Endothelial cell (in vitro differentiated cells): Measurements from ENCODE around the gene DPYD. TPM values are rescaled to one million over a fixed set of nuclear protein-coding genes. Genes with fewer than 3 reads are reported as not detected.

Experiments
- DNase-seq: peaks from one replicate; pipeline ENCODE4 v3.0.0; 2021; ENCODE audit warnings: low spot score
- H3K27ac Mint-ChIP-seq: one replicate; pipeline ENCODE4 v1.8.0; 2021; ENCODE audit warnings: mixed read lengths, inconsistent platforms; ENCODE audit not compliant: unreplicated experiment
- H3K27me3 Mint-ChIP-seq: one replicate; pipeline ENCODE4 v1.8.0; 2021; ENCODE audit warnings: mild to moderate bottlenecking, moderate library complexity, mixed read lengths, inconsistent platforms; ENCODE audit not compliant: unreplicated experiment
- H3K36me3 Mint-ChIP-seq: one replicate; pipeline ENCODE4 v1.8.0; 2021; ENCODE audit warnings: mild to moderate bottlenecking, low read depth, mixed read lengths, inconsistent platforms; ENCODE audit not compliant: unreplicated experiment
- H3K4me1 Mint-ChIP-seq: one replicate; pipeline ENCODE4 v1.8.0; 2021; ENCODE audit warnings: mild to moderate bottlenecking, mixed read lengths, inconsistent platforms; ENCODE audit not compliant: unreplicated experiment
- H3K4me3 Mint-ChIP-seq: one replicate; pipeline ENCODE4 v1.8.0; 2021; ENCODE audit warnings: mild to moderate bottlenecking, mixed read lengths, inconsistent platforms; ENCODE audit not compliant: unreplicated experiment
- H3K9me3 Mint-ChIP-seq: one replicate; pipeline ENCODE4 v1.8.0; 2021; ENCODE audit warnings: mixed read lengths, inconsistent platforms; ENCODE audit not compliant: unreplicated experiment
- total RNA-seq: library from RNA; stranded (reverse); fragmentation: NEBNext Ultra II Directional; extraction: Animal tissue kit (Norgen Biotek cat#: 25700); gene quantifications from one replicate; pipeline ENCODE4 v1.2.1, GENCODE V29; 2021; ENCODE audit not compliant: unreplicated experiment
- TF ChIP-seq, protein P1 (sequence below): fragments of 200-600 bp; sonication (generic); IDR thresholded peaks from one replicate; pipeline ENCODE4 v1.5.0; 2021; ENCODE audit warnings: antibody characterized with exemption; ENCODE audit not compliant: unreplicated experiment

The DPYD gene
- total RNA-seq, 1 donor from 2014 or later, result 3.4 TPM

DNA sequence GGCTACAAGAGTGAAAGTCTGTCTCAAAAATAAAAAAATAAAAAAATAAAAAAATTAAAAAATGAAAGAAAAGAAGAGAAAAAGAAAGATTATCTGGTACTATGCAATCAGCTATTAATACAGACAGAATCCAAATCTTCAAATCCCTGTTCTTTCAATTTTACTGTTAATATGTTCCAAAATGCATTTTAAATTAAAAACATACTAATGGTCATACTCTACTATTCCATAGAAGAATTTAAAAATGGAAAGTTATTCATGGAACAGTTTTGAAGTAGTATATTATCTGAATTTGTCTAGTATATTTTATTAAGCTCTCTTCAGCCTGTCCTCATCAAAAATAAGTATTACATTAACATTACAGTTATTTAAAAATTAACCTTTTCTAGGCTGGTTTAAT lies 769.2 kb downstream of the DPYD start:
- DNase-seq, result no peak
- Mint-ChIP-seq H3K4me1 (no peaks in the 10 kb centered on the region), H3K36me3 (no peaks in the 10 kb centered on the region), H3K4me3 (no peak overlapping the region), H3K27me3 (no peaks in the 10 kb centered on the region), H3K27ac (no peak overlapping the region), H3K9me3 (no peaks in the 10 kb centered on the region)
- TF ChIP-seq, protein P1, sequence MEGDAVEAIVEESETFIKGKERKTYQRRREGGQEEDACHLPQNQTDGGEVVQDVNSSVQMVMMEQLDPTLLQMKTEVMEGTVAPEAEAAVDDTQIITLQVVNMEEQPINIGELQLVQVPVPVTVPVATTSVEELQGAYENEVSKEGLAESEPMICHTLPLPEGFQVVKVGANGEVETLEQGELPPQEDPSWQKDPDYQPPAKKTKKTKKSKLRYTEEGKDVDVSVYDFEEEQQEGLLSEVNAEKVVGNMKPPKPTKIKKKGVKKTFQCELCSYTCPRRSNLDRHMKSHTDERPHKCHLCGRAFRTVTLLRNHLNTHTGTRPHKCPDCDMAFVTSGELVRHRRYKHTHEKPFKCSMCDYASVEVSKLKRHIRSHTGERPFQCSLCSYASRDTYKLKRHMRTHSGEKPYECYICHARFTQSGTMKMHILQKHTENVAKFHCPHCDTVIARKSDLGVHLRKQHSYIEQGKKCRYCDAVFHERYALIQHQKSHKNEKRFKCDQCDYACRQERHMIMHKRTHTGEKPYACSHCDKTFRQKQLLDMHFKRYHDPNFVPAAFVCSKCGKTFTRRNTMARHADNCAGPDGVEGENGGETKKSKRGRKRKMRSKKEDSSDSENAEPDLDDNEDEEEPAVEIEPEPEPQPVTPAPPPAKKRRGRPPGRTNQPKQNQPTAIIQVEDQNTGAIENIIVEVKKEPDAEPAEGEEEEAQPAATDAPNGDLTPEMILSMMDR, result no peak

DNA sequence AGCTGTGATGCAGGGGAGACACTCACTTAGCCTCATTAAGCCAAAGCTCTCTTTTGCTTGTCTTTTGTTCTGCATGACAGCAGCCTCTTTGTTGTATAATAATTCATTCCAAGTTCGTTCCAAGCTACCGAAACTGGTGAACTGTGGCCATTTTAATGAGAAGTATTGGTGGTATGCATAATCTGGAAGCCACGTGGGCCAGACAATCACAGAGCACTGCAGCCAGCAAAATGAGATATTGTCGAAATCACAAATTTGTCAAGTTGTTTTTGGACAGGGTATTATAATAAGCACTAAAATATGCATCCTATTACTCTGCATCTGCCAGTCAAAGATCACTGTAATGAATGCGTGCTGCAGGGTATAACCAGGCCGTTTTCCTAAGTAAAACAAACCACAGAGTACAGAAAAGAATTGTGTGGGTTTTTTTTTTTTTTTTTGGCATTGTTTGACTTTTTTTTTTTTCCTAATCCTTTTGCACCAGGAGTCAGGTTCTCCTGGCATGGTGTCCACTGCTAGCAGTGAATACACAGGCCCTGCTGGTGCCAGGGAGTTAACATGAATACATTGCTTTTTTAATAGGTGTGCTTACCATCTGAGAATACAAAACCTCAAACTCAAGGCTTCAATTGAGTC lies 775.4 kb downstream of the DPYD start:
- H3K27ac Mint-ChIP-seq, result no peak overlapping the region
- DNase-seq, result no peak
- no peaks in the 10 kb centered on the region for H3K27me3 Mint-ChIP-seq
- H3K36me3 Mint-ChIP-seq, result no peaks in the 10 kb centered on the region
- no peak overlapping the region for H3K4me3 Mint-ChIP-seq
- TF ChIP-seq, protein P1, result no peak
- no peaks in the 10 kb centered on the region for H3K9me3 Mint-ChIP-seq
- H3K4me1 Mint-ChIP-seq, result no peaks in the 10 kb centered on the region

DNA sequence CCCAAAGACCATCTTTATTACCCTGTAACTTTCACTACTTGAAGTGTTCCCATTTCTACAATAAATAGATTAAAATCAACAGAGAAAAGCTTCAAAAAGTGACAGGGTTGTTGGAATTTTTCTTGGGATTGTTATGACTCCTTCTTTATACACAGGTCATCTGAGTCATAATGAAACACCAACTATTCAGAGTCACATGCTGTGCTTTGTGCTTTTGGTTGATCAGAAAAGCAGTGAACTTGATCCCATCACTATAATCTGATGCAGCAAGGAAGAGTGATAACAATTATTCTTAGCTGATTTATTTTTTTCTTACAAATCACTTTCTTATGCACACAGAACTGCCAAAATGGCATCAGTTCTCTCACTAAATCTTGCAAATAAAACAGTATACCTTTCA lies 776.3 kb downstream of the DPYD start:
- Mint-ChIP-seq H3K9me3 (no peaks in the 10 kb centered on the region), H3K27me3 (peaks cover 1% of the 10 kb centered on the region), H3K36me3 (no peaks in the 10 kb centered on the region), H3K4me3 (no peak overlapping the region), H3K4me1 (no peaks in the 10 kb centered on the region), H3K27ac (no peak overlapping the region)
- no peak for DNase-seq
- TF ChIP-seq, protein P1, result no peak

DNA sequence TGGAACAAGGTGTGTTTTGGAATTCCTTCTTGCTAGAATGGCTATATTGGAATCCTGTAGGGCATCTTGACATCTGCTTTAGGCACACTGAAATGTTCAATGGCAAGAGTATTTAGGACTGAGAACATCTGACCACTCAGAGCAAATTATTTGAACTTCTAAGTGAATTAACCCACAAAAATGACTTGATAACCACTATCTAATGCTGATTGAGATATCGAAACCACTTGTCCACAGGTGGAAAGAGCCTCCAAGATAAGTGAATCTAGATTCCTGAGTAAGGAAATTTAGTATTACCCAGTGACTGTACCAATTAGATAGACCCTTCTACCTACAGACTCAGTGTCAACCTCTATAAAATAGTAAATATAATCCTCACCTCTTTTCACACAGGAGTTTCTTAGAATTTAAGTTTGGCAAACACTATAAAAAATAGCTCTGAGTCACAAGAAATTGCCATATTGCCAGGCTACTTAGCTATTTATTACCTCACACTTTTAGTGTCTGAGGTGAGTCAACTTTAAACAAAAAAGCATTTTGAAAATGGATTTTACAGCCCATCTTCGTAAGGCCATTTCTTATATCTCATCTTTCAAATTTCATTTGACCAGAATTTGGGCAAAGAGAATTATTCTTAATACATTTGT lies 777.5 kb downstream of the DPYD start:
- H3K27ac Mint-ChIP-seq, result no peak overlapping the region
- no peaks in the 10 kb centered on the region for H3K36me3 Mint-ChIP-seq
- peaks cover 1% of the 10 kb centered on the region for H3K27me3 Mint-ChIP-seq
- peaks cover 3% of the 10 kb centered on the region for H3K4me1 Mint-ChIP-seq
- no peaks in the 10 kb centered on the region for H3K9me3 Mint-ChIP-seq
- DNase-seq, result no peak
- TF ChIP-seq, protein P1, result no peak
- no peak overlapping the region for H3K4me3 Mint-ChIP-seq

DNA sequence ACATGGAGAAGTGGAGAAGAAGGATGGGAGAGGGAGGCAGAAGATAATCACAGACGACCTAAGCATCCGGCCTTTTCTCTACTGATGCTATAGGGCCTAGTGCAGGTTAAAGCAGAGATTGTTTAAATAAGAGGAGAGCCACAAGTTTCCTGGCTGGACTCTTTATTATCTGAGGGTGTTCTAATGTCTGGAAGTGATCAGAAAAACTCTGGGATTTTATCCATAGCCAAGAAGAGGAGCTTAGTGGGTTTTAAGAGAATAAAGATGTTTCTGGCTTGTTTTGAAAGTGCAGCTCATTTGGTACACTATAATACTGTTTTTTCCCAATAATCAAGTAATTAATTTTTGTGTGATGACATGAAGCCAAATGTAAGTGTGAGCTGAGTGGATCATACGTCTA lies 780.2 kb downstream of the DPYD start:
- H3K27ac Mint-ChIP-seq, result no peak overlapping the region
- peaks cover 1% of the 10 kb centered on the region for H3K27me3 Mint-ChIP-seq
- no peak overlapping the region for H3K4me3 Mint-ChIP-seq
- no peaks in the 10 kb centered on the region for H3K36me3 Mint-ChIP-seq
- TF ChIP-seq, protein P1, result no peak
- H3K4me1 Mint-ChIP-seq, result peaks cover 4% of the 10 kb centered on the region
- no peak for DNase-seq
- H3K9me3 Mint-ChIP-seq, result no peaks in the 10 kb centered on the region
